Hepatic stellate cell (primary cell): ENCODE data around the gene CCDC85C.

ENCODE experiments used
- DNase-seq: peaks from one replicate; pipeline ENCODE4 v3.0.0; 2011; ENCODE audit warnings: low spot score

The CCDC85C gene

GRCh38 chr14:99556134-99556791, 47.7 kb downstream of the CCDC85C start:
- no peak for DNase-seq

DNA sequence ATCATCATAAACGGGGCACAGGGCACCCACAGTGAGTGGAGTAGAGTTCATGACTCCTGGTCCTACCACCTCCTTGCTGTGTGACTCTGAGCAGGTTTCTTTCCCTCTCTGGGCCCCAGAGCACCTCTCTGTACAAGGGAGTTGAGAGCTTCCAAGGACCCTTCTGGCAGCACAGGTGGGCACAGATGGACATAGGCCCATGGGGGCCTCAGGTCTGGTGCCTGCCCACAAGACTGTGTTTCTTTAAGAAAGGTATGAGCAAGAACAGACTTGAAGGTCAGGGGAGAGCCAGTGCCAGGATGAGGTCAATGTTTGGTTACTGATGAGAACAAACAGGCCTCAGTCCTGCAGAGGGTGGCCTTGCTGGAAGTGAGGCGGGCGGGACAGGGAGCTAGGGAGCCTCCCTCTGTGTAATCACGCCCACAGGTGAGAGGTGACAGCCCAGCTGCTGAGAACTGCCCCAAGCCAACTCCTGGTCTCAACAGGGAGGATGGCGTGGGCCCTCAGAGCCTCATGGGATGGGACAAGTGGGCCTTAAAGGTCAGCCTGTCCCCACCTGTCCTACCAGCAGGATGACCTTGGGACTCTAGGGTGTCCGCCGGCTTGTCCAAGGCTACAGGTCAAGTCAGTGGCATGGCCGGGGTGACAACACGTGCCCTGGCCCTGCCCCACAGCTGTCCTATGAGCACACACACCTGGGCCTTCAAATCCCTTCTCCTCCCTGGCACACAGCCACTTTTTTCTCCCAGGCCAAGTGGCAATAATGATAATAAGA, 49.1 kb downstream of the CCDC85C start:
- no peak for DNase-seq

GRCh38 chr14:99554184-99554583, 49.8 kb downstream of the CCDC85C start:
- DNase-seq, result no peak

DNA sequence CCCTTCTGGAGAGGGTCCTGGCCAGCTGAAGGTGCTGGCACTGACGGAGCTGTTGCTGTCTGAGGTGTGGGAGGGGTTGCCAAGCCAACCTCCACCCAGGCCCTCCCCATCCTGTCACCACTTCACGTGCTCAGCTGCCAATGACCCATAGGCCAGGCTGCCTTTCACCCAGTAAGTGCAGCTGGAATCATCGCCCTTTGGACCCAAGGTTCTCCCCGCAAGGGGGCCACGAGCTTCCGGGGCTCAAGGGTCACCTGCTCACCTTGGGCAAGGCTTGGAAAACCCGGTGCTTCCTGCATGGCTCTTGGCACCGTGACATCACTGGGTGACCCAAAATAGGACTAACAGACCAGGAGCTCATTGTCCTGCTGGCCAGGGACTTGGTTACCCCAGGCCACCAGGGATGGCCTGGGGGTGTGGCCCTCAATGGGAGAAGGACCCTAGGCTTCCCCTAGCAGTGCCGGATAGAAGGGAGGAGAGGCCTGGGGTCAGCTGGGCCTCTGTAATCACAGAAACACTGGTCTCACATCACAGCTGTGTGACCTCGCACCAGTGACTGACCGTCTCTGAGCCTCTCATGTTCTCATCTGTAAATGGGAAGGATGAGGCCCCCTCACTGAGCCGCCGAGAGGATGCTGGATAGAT, 51.3 kb downstream of the CCDC85C start:
- DNase-seq, result no peak

DNA sequence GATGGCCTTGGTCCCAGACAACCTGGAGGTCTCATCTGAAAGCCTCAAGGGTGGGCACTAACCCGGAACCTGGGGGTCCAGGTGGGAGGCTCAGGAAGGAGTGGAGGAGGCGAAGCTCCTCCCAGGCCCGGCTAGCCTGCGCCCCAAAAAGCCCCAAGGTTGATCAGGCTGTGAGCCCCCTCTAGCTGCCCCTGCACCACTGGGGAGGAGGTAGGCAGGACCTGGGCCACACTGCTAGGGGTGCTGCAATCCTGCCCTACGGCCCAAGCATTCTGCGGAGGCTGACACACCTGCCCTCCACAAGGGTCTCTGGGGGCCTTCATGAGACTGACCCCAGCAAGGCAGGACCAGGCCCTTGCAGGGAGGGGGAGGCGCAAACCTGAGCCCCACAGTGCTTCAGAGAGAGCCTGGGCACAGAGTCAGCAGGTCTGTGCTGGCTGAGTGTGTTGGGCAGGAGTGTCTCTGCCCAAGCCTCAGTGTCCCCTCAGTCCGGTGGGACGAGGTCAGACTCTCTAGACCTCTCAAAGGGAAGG, 51.9 kb downstream of the CCDC85C start:
- DNase-seq, result no peak

GRCh38 chr14:99551034-99551922, 52.7 kb downstream of the CCDC85C start:
- DNase-seq, result no peak

DNA sequence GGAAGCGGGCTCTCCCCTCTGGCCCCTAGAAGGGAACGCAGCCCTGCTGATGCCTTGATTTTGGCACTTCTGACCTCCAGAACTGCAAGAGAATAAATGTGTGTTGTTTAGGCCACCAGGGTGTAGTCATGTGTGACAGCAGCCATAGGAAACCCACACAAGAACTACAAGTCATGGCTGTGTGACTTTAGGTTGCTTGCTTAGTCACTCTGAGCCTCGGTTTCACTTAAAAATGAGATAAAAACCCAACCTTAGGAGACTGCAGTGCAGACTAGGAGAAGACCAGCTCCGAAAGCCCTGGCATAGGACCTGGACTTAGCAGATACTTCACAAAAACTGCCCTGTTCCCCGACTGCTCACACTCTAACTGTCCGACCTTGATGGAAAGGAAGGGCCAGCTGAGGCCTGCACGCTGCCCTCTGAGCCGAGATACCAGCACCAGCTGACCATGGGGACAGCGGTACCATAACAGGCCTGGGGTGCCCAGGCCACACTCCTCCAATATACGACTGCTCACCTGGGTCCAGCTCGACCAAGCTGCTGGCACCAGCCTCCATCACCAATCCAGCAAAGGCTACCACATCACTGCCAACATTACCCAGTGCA, 53.5 kb downstream of the CCDC85C start:
- no peak for DNase-seq

- no peak for DNase-seq
Measured at GRCh38 chr14:99549684-99550083, 54.3 kb downstream of the CCDC85C start.

DNA sequence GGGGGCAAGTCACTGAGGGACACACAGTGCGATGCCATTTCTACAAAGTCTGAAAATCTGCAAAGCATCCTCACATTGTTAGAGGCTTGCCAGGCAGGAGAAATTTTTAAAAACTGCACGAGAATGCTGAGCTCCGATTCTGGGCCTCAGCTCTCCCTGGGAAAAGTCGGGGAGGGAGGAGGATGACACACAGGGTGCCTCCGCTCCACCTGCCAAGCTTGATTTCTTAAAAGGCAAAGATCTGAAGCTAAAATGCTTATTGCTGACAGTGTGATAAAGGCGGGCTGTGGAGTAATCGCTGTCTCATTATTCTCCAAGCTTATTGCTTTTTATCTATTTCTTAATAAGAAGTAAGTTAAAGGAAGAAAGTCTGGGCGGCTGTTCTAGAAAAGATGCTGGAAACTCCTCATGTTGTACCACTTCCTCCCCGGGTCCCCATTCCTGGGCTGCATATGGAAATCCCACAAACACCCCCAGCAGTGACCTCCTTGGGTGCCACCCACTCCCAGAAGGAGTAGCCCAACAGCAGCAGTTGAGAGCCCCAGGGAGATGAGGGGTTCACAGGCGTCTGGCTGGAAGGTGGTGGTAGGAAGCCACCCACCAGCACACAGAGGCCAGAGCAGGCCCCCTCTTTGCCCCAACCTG, 55.0 kb downstream of the CCDC85C start:
- no peak for DNase-seq

- no peak for DNase-seq
Measured at GRCh38 chr14:99548255-99548654, 55.8 kb downstream of the CCDC85C start.

GRCh38 chr14:99546234-99546879, 57.6 kb downstream of the CCDC85C start:
- DNase-seq, result no peak

DNA sequence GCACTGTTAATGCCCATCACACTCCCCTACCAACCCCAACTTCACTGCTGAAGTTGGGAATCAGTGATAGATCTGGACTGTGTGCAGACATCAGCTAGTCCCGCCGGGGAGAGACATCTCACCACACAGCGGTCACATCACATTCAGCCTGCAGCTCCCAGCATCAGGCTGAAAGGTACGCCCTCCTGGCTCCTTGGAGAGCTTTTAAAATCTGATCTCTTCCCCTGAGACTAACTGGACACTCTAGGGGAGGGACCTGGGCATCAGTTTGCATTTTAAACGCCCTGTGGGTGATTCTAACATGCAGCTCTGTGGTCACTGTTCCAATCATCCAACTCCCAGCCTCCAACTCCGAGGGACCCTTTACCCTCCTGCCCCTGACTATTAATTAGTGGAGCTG, 58.4 kb downstream of the CCDC85C start:
- no peak for DNase-seq

DNA sequence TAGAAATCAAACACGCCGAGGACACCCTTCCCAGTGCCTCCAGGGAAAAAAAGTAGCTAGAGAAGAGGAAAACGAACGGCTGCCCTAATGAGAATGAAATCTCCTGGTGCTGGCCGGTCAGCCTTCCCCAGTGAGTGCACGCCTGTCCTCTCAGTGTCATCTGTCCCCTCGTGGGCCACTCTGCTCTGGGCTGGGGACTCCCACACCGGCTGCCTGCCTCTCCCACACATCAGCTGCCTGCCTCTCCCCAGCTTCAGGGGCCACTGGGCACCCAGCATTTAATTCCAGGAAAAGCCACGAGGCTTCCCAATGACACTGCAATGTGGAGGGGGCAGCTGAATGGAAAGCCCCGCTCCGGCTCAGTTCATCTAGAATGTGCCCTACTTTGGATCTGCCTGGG, 59.0 kb downstream of the CCDC85C start:
- DNase-seq, result no peak

DNA sequence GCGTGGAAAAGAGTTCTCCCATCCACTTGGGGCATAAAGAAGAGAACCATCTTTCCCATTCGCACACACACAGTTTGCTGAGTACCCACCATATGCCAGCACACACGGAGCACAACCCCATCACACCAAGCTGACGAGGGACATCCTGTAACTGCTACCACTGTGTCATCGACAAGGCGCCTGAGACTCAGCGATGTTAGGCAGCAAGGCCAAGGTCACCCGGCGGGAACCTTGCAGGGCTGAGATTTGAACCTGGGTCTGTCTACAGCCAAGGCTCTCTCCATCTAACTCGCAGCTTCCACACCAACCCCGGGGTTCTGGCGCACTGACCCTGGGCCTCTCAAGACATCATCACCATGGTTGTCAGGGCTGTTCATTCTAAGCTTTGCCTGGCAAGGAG, 60.0 kb downstream of the CCDC85C start:
- DNase-seq, result no peak

- no peak for DNase-seq
Measured at GRCh38 chr14:99543370-99543769, 60.6 kb downstream of the CCDC85C start.

DNA sequence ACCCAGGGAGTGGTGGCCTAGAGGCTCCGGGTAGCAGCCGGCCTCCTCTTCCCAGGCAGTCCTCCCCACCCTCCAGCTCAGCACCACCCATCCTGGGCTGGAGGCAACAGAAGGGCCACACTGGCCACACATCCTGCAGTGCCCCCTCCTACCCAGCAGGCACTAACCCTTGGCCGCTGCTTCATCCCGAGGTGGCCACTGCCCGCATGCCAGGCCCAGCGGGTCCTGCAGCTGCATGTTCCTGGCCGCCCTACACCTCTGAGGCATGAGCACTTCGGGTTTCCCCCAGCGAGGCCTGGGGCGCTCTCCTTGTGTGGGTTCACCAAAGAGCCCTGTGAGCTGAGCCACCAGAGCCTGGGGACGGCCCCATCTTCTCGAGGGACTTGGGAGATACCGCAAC, 61.4 kb downstream of the CCDC85C start:
- no peak for DNase-seq

- no peak for DNase-seq
Measured at GRCh38 chr14:99541677-99542470, 62.1 kb downstream of the CCDC85C start.

DNA sequence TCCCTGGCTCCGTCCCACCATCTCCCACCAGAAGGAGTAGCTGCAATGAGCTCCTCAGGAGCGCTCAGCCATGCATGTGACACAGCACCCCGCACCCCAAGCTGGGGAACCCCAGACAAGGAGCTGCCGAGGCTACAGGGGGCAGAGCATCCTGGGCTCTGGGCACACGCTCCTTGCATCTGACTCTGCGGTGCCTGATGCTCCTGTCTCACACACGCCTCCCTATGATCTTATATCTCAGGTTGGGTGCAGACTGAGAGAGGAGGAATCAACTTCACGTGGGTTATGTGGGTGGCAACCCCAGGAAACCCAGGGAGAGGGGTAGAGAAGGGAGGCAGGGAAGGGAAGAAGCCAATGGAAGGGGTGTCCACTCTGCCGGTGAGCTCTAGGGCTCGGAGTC, 62.8 kb downstream of the CCDC85C start:
- no peak for DNase-seq

DNA sequence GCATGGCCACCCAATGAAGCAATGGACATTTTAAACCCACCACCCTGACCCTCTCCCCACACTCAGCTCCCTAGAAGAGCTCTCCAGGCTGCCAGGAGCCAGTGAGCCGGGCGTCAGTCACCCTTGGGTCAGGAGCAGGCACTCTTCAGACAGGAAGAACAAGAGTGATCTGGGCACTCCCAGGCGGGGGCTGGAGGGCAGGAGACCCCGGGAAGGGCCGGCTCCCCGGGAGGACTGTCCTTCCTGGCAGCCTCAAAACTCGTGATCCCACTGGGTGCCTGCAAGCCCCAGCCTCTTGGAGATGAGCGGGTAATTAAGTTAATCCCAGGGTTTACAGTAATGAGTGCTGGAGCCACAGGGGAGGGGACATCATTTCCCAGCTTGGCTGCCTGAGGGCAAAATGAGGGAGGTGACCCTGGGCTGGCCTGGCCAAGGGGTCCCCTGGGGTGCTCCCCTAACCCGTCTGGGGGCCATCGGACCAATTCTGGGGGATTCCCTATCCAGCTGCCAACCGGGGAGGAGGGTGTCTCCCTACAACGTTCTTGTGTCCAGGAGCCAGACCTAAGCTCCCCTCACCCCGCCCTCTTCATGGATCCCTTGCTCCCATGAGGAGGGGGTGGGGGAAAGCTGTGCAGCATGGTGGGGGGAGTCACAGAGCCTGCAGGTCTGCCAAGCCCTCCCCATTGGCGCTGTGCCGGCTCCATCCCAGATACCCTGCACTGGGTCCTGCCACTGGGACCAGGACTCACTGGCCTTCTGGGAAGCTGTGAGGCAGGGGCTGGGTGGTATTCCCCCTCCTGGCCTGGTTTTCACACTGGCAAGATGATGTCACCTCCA, 63.6 kb downstream of the CCDC85C start:
- DNase-seq, result no peak
